ENCODE data around the gene LDLRAD2.

DNA sequence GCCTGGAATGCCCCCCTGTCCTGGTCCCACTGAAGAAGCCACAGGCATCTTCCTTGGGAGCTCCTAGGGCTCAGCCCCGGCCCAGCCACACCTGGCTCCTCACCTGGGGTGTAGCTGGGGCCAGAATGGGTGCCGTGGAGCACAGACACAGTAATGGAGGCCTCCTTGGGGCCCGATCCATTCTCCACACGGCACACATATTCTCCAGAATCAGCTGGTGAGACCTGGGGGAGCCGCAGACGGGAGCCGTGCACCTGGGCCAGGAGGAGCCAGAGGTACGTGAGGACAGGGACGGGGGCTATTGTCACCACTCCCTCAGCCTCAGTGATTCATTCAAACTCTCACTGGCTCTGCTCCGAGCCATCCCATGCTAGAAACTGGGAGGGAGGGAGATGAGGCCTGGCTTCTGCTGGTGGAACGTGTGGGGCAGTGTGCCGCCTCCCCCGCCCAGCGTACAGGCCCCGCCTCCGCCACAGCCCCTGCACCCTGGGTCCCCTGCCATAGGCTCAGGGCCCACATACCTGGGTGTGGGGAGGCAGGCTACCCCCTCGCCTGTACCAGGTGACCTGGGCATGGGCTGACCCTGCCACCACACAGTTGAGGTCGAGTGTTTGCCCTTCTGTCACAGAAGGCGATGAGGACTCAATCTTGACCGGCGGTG, 42.2 kb downstream of the LDLRAD2 start:
- no peak for TF ChIP-seq CTCF (conservative IDR thresholded peaks at IDR 0.05; ENCODE audit: low read depth, low read length)
- no peak for TF ChIP-seq EZH2 (IDR thresholded peaks at IDR 0.05; ENCODE audit: borderline replicate concordance, low read depth, low read length, poor library complexity, severe bottlenecking)
